ENCODE results near the gene TBL1X.
"Not testable (repeated sequence)": the region's sequence is repeated elsewhere in the genome, so short reads cannot be mapped to it uniquely, and the experiment has no call there.

TBL1X gene

GRCh38 chrX:9529223-9529622 lies 64.4 kb downstream of the TBL1X start:
- no peak for DNase-seq (ENCODE audit: extremely low spot score)
- ChIA-PET POLR2A (no interaction called here), CTCF (no interaction called here)
- no peak for TF ChIP-seq CTCF (IDR thresholded peaks at IDR 0.05; ENCODE audit: control extremely low read depth, extremely low read depth, low read depth, missing control alignments)

DNA sequence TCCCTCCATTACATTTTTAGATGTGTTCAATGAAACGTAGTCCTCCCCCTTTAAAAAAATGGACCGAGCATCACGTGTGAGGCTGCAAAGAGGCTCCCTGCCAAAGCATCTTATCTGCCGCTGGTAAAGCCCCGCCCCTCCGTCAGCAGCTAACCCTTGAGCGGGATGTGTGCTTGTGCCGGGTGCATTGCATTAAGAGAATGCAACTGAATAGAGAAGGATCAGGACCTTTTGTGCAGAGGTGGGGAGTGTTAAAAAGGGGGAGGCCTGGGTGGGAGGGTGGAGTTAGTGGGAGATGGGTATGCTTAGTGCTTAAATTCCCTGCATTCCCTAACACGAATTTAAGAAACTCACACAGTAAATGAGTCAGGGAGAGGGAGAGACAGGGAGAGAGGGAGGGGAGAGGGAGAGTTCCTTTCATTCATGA lies 66.0 kb downstream of the TBL1X start:
- no peak for TF ChIP-seq CTCF (IDR thresholded peaks at IDR 0.05; ENCODE audit: control extremely low read depth, extremely low read depth, low read depth, missing control alignments)
- DNase-seq (ENCODE audit: extremely low spot score) = peak; percentile 59
- ChIA-PET CTCF (no interaction called here), POLR2A (no interaction called here)

- ChIA-PET CTCF (no interaction called here), POLR2A (no interaction called here)
- DNase-seq (ENCODE audit: extremely low spot score) = no peak
- TF ChIP-seq CTCF (IDR thresholded peaks at IDR 0.05; ENCODE audit: control extremely low read depth, extremely low read depth, low read depth, missing control alignments) = no peak
Measured at GRCh38 chrX:9532349-9532748, 67.5 kb downstream of the TBL1X start.

GRCh38 chrX:9533611-9534010 lies 68.8 kb downstream of the TBL1X start:
- DNase-seq (ENCODE audit: extremely low spot score) = no peak
- POLR2A ChIA-PET = no interaction called here
- no peak for TF ChIP-seq CTCF (IDR thresholded peaks at IDR 0.05; ENCODE audit: control extremely low read depth, extremely low read depth, low read depth, missing control alignments)
- CTCF ChIA-PET = no interaction called here

GRCh38 chrX:9534686-9535085 lies 69.8 kb downstream of the TBL1X start:
- no peak for TF ChIP-seq CTCF (IDR thresholded peaks at IDR 0.05; ENCODE audit: control extremely low read depth, extremely low read depth, low read depth, missing control alignments)
- CTCF ChIA-PET = no interaction called here
- DNase-seq (ENCODE audit: extremely low spot score) = no peak
- POLR2A ChIA-PET = no interaction called here

- ChIA-PET POLR2A (no interaction called here), CTCF (no interaction called here)
- no peak for TF ChIP-seq CTCF (IDR thresholded peaks at IDR 0.05; ENCODE audit: control extremely low read depth, extremely low read depth, low read depth, missing control alignments)
- DNase-seq (ENCODE audit: extremely low spot score) = no peak
Measured at GRCh38 chrX:9535101-9535500, 70.2 kb downstream of the TBL1X start.

GRCh38 chrX:9536156-9536555 lies 71.3 kb downstream of the TBL1X start:
- POLR2A ChIA-PET; DNase-seq (ENCODE audit: extremely low spot score); CTCF ChIA-PET: not testable (repeated sequence)

Measured in GM10248 (cell line).